HCT116 (cell line): ENCODE results near the gene KRT17.

Experiments
- EZH2 ChIP-seq: fragments of 200-600 bp; sonication (generic); IDR thresholded peaks from 2 replicates; pipeline ENCODE4 v1.6.1; 2017; ENCODE audit warnings: antibody characterized with exemption, mixed run types
- POLR2AphosphoS5 ChIP-seq: IDR thresholded peaks from 2 replicates; pipeline ENCODE4 v1.6.1; 2011; ENCODE audit warnings: mild to moderate bottlenecking, low read depth, low read length, moderate library complexity
- TCF7L2 ChIP-seq: IDR thresholded peaks from 2 replicates; pipeline ENCODE4 v1.7.0; 2011; ENCODE audit warnings: borderline replicate concordance, inconsistent platforms; ENCODE audit not compliant: insufficient read depth, insufficient read length; ENCODE audit errors: extremely low read depth
- ZNF274 ChIP-seq: fragments of 200-500 bp; sonication (Bioruptor generic); IDR thresholded peaks from 2 replicates; pipeline ENCODE4 v1.6.1; 2014; ENCODE audit warnings: mild to moderate bottlenecking, low read depth, low read length, inconsistent platforms
- TF ChIP-seq, protein P1 (sequence below), 3 experiments: fragments of 200-600 bp in 1 of 3; sonication (generic) in 1 of 3; IDR thresholded peaks in 2 of 3; conservative IDR thresholded peaks in 1 of 3; 2 replicates each; pipeline ENCODE4 v1.5.1; 2012 to 2017; ENCODE audit warnings: low read depth in 2 of 3, low read length in 2 of 3, antibody characterized with exemption in 1 of 3, borderline replicate concordance in 1 of 3, control low read depth in 1 of 3, mild to moderate bottlenecking in 1 of 3, mixed read lengths in 1 of 3, mixed run types in 1 of 3, moderate library complexity in 1 of 3; ENCODE audit not compliant: insufficient read depth in 1 of 3
- TF ChIP-seq, protein P2 (sequence below): IDR thresholded peaks from 2 replicates; pipeline ENCODE4 v1.6.1; 2012

DNA sequence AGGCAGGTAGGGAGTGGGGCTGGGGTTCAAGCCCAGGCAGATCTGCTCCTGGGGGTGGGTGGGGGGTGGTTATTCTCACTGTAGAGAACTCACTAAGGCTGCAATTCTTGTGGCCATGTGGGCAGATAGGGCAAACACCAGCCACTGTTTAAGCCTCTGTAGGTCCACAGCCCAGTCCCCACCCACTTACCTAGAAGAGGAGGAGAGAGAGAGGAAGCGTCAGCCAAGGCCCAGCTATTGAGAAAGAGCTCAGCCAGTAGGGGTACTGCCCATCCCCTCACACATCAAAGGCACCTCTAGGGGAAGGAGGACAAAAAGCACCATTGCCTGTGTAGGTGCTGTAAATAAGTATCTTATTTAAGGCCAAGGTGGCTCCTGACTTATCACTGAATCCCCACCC lies 24.7 kb downstream of the KRT17 start:
- TF ChIP-seq POLR2AphosphoS5 (no peak), TCF7L2 (no peak), EZH2 (no peak), ZNF274 (no peak)
- TF ChIP-seq, protein P1, sequence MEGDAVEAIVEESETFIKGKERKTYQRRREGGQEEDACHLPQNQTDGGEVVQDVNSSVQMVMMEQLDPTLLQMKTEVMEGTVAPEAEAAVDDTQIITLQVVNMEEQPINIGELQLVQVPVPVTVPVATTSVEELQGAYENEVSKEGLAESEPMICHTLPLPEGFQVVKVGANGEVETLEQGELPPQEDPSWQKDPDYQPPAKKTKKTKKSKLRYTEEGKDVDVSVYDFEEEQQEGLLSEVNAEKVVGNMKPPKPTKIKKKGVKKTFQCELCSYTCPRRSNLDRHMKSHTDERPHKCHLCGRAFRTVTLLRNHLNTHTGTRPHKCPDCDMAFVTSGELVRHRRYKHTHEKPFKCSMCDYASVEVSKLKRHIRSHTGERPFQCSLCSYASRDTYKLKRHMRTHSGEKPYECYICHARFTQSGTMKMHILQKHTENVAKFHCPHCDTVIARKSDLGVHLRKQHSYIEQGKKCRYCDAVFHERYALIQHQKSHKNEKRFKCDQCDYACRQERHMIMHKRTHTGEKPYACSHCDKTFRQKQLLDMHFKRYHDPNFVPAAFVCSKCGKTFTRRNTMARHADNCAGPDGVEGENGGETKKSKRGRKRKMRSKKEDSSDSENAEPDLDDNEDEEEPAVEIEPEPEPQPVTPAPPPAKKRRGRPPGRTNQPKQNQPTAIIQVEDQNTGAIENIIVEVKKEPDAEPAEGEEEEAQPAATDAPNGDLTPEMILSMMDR (IDR thresholded peaks at IDR 0.05 in 2 of 3, conservative IDR thresholded peaks at IDR 0.05 in 1 of 3; ENCODE audit: borderline replicate concordance in 1 of 3, insufficient read depth in 1 of 3, low read depth in 2 of 3, low read length in 2 of 3): no peak
- TF ChIP-seq, protein P2, sequence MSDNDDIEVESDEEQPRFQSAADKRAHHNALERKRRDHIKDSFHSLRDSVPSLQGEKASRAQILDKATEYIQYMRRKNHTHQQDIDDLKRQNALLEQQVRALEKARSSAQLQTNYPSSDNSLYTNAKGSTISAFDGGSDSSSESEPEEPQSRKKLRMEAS: no peak
